H9 (cell line): ENCODE results near the gene LARP6. TPM values are rescaled to one million over a fixed set of nuclear protein-coding genes. Genes with fewer than 3 reads are reported as not detected.

Source experiments
- DNase-seq: peaks from one replicate; pipeline ENCODE4 v3.0.0-alpha.2; 2017
- H2AFZ ChIP-seq: one replicate; pipeline ENCODE4 v1.6.1; 2013; ENCODE audit warnings: mild to moderate bottlenecking, low read length, control low read depth, moderate library complexity
- H2AK5ac ChIP-seq: 2 replicates; pipeline ENCODE4 v1.6.1; 2013; ENCODE audit warnings: low read length, control low read depth, mixed read lengths; ENCODE audit not compliant: insufficient read length
- H2BK120ac ChIP-seq: one replicate; pipeline ENCODE4 v1.6.1; 2013; ENCODE audit warnings: low read depth, mild to moderate bottlenecking, low read length, control low read depth, inconsistent platforms; ENCODE audit not compliant: poor library complexity, severe bottlenecking
- H2BK12ac ChIP-seq: 2 replicates; pipeline ENCODE4 v1.6.1; 2013; ENCODE audit warnings: low read length, control low read depth, mixed read lengths, low read depth; ENCODE audit not compliant: insufficient read length
- H2BK15ac ChIP-seq: 2 replicates; pipeline ENCODE4 v1.6.1; 2013; ENCODE audit warnings: low read depth, low read length, control low read depth
- H2BK20ac ChIP-seq: one replicate; pipeline ENCODE4 v1.6.1; 2013; ENCODE audit warnings: low read depth, mild to moderate bottlenecking, low read length, control low read depth, inconsistent platforms; ENCODE audit not compliant: poor library complexity, severe bottlenecking
- H2BK5ac ChIP-seq: 2 replicates; pipeline ENCODE4 v1.6.1; 2013; ENCODE audit warnings: low read length, control low read depth, mixed read lengths; ENCODE audit not compliant: insufficient read length
- H3K14ac ChIP-seq: 2 replicates; pipeline ENCODE4 v1.6.1; 2013; ENCODE audit warnings: low read length, control low read depth; ENCODE audit not compliant: insufficient read depth
- H3K18ac ChIP-seq: 2 replicates; pipeline ENCODE4 v1.6.1; 2013; ENCODE audit warnings: low read depth, mild to moderate bottlenecking, mixed read lengths, low read length, control low read depth; ENCODE audit not compliant: insufficient read length
- H3K23ac ChIP-seq: 2 replicates; pipeline ENCODE4 v1.6.1; 2013; ENCODE audit warnings: low read length, control low read depth, mixed read lengths, low read depth; ENCODE audit not compliant: insufficient read length
- H3K23me2 ChIP-seq: 2 replicates; pipeline ENCODE4 v1.6.1; 2013; ENCODE audit warnings: low read depth, mild to moderate bottlenecking, mixed read lengths, low read length, control low read depth; ENCODE audit not compliant: insufficient read length, poor library complexity, severe bottlenecking
- H3K27ac ChIP-seq: 2 replicates; pipeline ENCODE4 v1.5.1; 2013; ENCODE audit warnings: low read length, control low read depth, mixed read lengths, low read depth; ENCODE audit not compliant: insufficient read length
- H3K27me3 ChIP-seq: 2 replicates; pipeline ENCODE4 v1.6.1; 2013; ENCODE audit warnings: low read length, control low read depth, inconsistent platforms; ENCODE audit not compliant: insufficient read depth
- H3K4ac ChIP-seq: 2 replicates; pipeline ENCODE4 v1.6.1; 2013; ENCODE audit warnings: low read depth, mild to moderate bottlenecking, control low read depth, inconsistent platforms, low read length, moderate library complexity
- H3K4me1 ChIP-seq: 2 replicates; pipeline ENCODE4 v1.6.1; 2013; ENCODE audit warnings: low read length, control low read depth, inconsistent platforms; ENCODE audit not compliant: insufficient read depth
- H3K4me2 ChIP-seq: 2 replicates; pipeline ENCODE4 v1.6.1; 2013; ENCODE audit warnings: low read length, control low read depth, mixed read lengths; ENCODE audit not compliant: insufficient read length, insufficient read depth
- H3K56ac ChIP-seq: 2 replicates; pipeline ENCODE4 v1.6.1; 2013; ENCODE audit warnings: low read depth, mild to moderate bottlenecking, mixed read lengths, low read length, control low read depth; ENCODE audit not compliant: insufficient read length
- H3K79me1 ChIP-seq: 2 replicates; pipeline ENCODE4 v1.6.1; 2013; ENCODE audit warnings: low read depth, mild to moderate bottlenecking, moderate library complexity, low read length, control low read depth, inconsistent platforms; ENCODE audit not compliant: insufficient read depth, poor library complexity, severe bottlenecking
- H3K79me2 ChIP-seq: 2 replicates; pipeline ENCODE4 v1.6.1; 2013; ENCODE audit warnings: low read length, control low read depth, inconsistent platforms; ENCODE audit not compliant: insufficient read depth
- H3K9ac ChIP-seq: 2 replicates; pipeline ENCODE4 v1.6.1; 2013; ENCODE audit warnings: low read length, control low read depth, mixed read lengths; ENCODE audit not compliant: insufficient read length; ENCODE audit errors: extremely low read depth
- H3K9me3 ChIP-seq: one replicate; pipeline ENCODE4 v1.6.1; 2013; ENCODE audit warnings: low read depth, low read length, inconsistent platforms; ENCODE audit not compliant: control insufficient read depth
- H3T11ph ChIP-seq: one replicate; pipeline ENCODE4 v1.6.1; 2013; ENCODE audit warnings: mild to moderate bottlenecking, low read length, control low read depth, inconsistent platforms
- H4K20me1 ChIP-seq: one replicate; pipeline ENCODE4 v1.6.1; 2013; ENCODE audit not compliant: control insufficient read depth, insufficient read length, insufficient read depth
- H4K5ac ChIP-seq: 2 replicates; pipeline ENCODE4 v1.6.1; 2013; ENCODE audit warnings: low read depth, mild to moderate bottlenecking, mixed read lengths, low read length, control low read depth; ENCODE audit not compliant: insufficient read length
- H4K8ac ChIP-seq: replicated peaks from 2 replicates; pipeline ENCODE4 v1.6.1; 2013; ENCODE audit warnings: low read length, control low read depth, mixed read lengths, low read depth; ENCODE audit not compliant: insufficient read length
- H4K91ac ChIP-seq: 2 replicates; pipeline ENCODE4 v1.6.1; 2013; ENCODE audit warnings: low read depth, mild to moderate bottlenecking, moderate library complexity, mixed read lengths, low read length, control low read depth; ENCODE audit not compliant: insufficient read length
- H3K27ac Mint-ChIP-seq, 3 experiments: 2 replicates in 2 of 3; 3 replicates in 1 of 3; pipeline ENCODE4 v1.8.0; 2020 to 2021; ENCODE audit warnings: mixed read lengths in 3 of 3, mild to moderate bottlenecking in 1 of 3, moderate library complexity in 1 of 3
- H3K27me3 Mint-ChIP-seq: 2 replicates; pipeline ENCODE4 v1.8.0; 2021; ENCODE audit warnings: low read depth, mild to moderate bottlenecking, moderate library complexity, mixed read lengths
- H3K36me3 Mint-ChIP-seq, 3 experiments: 2 replicates in 2 of 3; 3 replicates in 1 of 3; pipeline ENCODE4 v1.8.0; 2020 to 2021; ENCODE audit warnings: low read depth in 3 of 3, mixed read lengths in 3 of 3; ENCODE audit not compliant: insufficient read depth in 1 of 3
- H3K4me1 Mint-ChIP-seq, 2 experiments: 2 replicates each; pipeline ENCODE4 v1.8.0; 2020; ENCODE audit warnings: mixed read lengths in 2 of 2
- H3K4me3 Mint-ChIP-seq, 2 experiments: 2 replicates in 1 of 2; 3 replicates in 1 of 2; pipeline ENCODE4 v1.8.0; 2020 to 2021; ENCODE audit warnings: mild to moderate bottlenecking in 2 of 2, mixed read lengths in 2 of 2, moderate library complexity in 1 of 2
- H3K9me3 Mint-ChIP-seq, 2 experiments: 2 replicates in 1 of 2; 3 replicates in 1 of 2; pipeline ENCODE4 v1.8.0; 2020; ENCODE audit warnings: mild to moderate bottlenecking in 2 of 2, mixed read lengths in 2 of 2, moderate library complexity in 1 of 2
- WGBS: extraction: QIAGEN DNeasy Blood & Tissue Kit; methylation state at CpG from one replicate; pipeline ENCODE4 v1.1.7; 2013; ENCODE audit warnings: missing lambda C conversion rate, low lambda C conversion rate, mixed read lengths; ENCODE audit not compliant: insufficient read length; ENCODE audit errors: extremely low coverage; 5-methylcytosine and 5-hydroxymethylcytosine counted together
- total RNA-seq: library from RNA; stranded (reverse); gene quantifications from 2 replicates; pipeline ENCODE4 v1.2.1, GENCODE V29; 2021
- TF ChIP-seq, protein P1 (sequence below): fragments of 200-600 bp; sonication (generic); conservative IDR thresholded peaks from 3 replicates; pipeline ENCODE4 v1.8.0; 2021; ENCODE audit warnings: antibody characterized with exemption, mild to moderate bottlenecking

LARP6 gene
- total RNA-seq, 1 experiment from 2014 or later = 18.9 TPM

- H3K79me2 ChIP-seq = no peaks in the 10 kb centered on the region
- H3K27me3 Mint-ChIP-seq = no peaks in the 10 kb centered on the region
- H3K27ac ChIP-seq = no peak overlapping the region
- no peak overlapping the region for H2BK120ac ChIP-seq
- H3K27ac Mint-ChIP-seq = no peak overlapping the region
- H3K4me1 ChIP-seq = no peaks in the 10 kb centered on the region
- H3K23ac ChIP-seq = no peak overlapping the region
- no peak overlapping the region for H2BK15ac ChIP-seq
- no peaks in the 10 kb centered on the region for H3K79me1 ChIP-seq
- H3K18ac ChIP-seq = no peak overlapping the region
- H3K9me3 ChIP-seq = no peaks in the 10 kb centered on the region
- DNase-seq = no peak
- H2AK5ac ChIP-seq = no peak overlapping the region
- no peak overlapping the region for H2BK20ac ChIP-seq
- H2AFZ ChIP-seq = no peak overlapping the region
- H4K20me1 ChIP-seq = no peaks in the 10 kb centered on the region
- TF ChIP-seq, protein P1, sequence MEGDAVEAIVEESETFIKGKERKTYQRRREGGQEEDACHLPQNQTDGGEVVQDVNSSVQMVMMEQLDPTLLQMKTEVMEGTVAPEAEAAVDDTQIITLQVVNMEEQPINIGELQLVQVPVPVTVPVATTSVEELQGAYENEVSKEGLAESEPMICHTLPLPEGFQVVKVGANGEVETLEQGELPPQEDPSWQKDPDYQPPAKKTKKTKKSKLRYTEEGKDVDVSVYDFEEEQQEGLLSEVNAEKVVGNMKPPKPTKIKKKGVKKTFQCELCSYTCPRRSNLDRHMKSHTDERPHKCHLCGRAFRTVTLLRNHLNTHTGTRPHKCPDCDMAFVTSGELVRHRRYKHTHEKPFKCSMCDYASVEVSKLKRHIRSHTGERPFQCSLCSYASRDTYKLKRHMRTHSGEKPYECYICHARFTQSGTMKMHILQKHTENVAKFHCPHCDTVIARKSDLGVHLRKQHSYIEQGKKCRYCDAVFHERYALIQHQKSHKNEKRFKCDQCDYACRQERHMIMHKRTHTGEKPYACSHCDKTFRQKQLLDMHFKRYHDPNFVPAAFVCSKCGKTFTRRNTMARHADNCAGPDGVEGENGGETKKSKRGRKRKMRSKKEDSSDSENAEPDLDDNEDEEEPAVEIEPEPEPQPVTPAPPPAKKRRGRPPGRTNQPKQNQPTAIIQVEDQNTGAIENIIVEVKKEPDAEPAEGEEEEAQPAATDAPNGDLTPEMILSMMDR = no peak
- no peak overlapping the region for H3K14ac ChIP-seq
- H3K4ac ChIP-seq = no peak overlapping the region
- H3K56ac ChIP-seq = no peak overlapping the region
- H3K4me3 Mint-ChIP-seq = no peak overlapping the region
- no peaks in the 10 kb centered on the region for H3K4me1 Mint-ChIP-seq
- H4K5ac ChIP-seq = no peak overlapping the region
- no peak overlapping the region for H3K9ac ChIP-seq
- H3K23me2 ChIP-seq = no peaks in the 10 kb centered on the region
- H4K8ac ChIP-seq = no peak overlapping the region
- H2BK12ac ChIP-seq = no peak overlapping the region
- H3K4me2 ChIP-seq = no peak overlapping the region
- H3K27me3 ChIP-seq = no peaks in the 10 kb centered on the region
- H3K36me3 Mint-ChIP-seq = no peaks in the 10 kb centered on the region
- no peak overlapping the region for H4K91ac ChIP-seq
- H3T11ph ChIP-seq = no peak overlapping the region
- no peaks in the 10 kb centered on the region for H3K9me3 Mint-ChIP-seq
- no peak overlapping the region for H2BK5ac ChIP-seq
- WGBS = no CpG with 5 or more reads among the region's 2 CpGs
These were observed 28.4 kb upstream of the LARP6 start for GRCh38 chr15:70882361-70882760.
